Smooth muscle cell of the brain vasculature (primary cell): ENCODE results near the gene SSC5D.

Experiments
- DNase-seq: peaks from one replicate; pipeline ENCODE4 v3.0.0-alpha.2; 2012; ENCODE audit warnings: low read depth, low spot score

SSC5D gene

DNA sequence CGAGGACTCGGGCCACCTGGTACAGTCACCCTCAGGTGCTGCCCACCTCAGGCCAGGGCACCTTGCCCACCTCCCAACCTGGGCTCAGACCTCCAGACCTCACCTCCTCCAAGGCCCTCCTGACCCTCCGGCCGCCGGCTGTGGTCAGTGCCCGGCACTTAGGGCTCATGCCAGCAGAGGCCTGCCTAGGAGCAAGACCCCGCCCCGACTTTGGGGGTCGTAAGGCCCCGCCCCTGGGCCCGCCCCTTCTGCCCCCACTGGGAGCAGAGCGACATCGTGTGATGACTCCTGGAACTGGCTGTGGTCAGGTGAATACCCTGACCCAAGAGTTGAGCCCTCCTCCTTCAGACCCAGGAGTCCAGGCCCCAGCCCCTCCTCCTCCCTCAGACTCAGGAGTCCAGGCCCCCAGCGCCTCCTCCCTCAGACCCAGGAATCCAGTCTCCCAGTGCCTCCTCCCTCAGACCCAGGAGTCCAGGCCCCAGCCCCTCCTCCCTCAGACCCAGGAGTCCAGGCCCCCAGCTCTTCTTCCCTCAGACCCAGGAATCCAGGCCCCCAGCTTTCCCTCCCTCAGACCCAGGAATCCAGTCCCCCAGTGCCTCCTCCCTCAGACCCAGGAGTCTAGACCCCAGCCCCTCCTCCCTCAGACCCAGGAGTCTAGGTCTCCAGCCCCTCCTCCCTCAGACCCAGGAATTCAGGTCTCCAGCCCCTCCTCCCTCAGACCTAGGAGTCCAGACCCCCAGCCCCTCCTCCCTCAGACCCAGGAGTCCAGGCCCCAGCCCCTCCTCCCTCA, 48.9 kb downstream of the SSC5D start, which contains the start of gene SBK2:
SBK2 (minus strand) TSS at position 183 of the 790 bp plus-strand sequence. CDS start 839 bp downstream, outside the sequence.
- DNase-seq = no peak

- DNase-seq = no peak
These were observed 49.5 kb downstream of the SSC5D start for GRCh38 chr19:55537741-55538111.

- DNase-seq = no peak
These were observed 49.9 kb downstream of the SSC5D start for GRCh38 chr19:55538132-55538531.

DNA sequence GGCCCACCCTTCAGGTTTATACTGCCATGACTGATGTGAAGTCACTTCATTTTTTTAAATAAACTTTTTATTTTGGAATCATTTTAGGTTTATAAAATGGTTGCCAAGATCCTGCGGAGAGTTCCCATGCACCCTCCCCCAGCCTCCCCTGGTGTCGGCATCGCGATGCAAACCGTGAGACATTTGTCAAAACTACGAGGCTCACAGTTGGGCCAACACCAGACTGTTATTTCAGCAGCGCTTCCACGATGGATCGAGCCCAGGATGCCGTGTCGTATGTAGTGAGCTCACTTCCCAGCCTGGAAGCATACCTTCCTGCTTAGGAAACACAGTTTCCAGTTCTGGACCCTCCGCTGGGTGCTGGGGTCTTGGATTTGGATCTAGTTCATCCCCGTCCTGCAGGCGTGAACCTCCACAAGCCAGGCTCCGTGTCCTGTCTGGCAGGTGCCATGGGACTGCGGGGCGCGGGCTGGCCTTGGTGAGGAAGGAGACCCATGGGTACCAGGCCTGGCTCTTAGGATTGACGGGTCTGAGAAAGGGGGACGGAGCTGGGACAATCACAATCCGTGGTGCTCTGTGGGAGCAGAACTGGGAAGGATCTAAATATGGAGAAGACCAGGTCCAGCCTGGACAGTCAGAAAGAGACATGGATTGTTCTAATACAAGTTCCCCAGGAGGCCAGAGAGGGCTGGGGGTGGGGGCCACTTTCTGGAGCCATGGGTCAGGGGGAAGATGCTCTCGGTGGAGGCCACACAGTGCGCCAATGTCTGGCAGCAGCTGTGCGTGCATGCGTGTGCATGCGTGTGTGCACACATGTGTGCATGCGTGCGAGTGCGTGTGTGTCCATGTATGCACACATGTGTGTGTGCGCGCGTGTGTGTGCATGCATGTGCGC, 51.1 kb downstream of the SSC5D start:
- DNase-seq = no peak

GRCh38 chr19:55540619-55541018, 52.4 kb downstream of the SSC5D start:
- no peak for DNase-seq

DNA sequence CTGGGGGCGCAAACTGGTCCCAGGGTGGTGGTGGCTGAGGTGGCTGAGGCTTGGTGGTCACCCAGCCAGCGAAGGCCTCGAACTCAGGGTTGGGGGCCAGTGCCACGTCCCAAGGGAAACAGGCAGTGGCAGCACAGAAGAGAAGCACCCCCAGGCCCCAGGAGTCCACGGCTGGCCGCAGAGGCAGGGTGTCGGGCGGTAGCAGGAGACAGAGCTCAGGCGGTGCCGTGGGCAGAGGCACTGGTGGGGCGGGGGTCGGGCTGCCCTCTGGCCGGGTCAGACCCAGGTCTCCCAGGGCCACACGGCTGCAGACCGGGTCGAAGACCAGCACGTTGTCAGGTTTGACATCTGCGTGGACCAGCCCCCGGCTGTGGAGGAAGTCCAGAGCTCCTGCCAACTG, 52.9 kb downstream of the SSC5D start:
- no peak for DNase-seq

DNA sequence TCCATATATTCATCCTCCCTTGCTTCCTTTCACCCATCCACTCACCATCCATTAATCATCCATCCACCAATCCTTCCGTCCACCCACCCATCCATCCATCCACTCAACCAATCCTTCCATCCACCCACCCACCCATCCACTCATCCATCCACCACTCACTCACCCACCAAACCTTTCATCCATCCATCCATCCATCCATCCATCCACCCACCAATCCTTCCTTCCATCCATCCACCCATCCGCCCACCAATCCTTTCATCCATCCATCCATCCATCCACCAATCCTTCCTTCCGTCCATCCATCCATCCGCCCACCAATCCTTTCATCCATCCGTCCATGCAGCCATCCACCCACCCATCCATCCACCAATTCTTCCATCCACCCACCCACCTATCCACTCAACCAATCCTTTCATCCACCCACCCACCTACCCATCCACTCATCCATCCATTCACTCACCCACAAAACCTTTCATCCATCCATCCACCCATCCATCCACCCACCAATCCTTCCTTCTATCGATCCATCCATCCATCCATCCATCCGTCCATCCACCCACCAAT, 54.1 kb downstream of the SSC5D start:
- no peak for DNase-seq

DNA sequence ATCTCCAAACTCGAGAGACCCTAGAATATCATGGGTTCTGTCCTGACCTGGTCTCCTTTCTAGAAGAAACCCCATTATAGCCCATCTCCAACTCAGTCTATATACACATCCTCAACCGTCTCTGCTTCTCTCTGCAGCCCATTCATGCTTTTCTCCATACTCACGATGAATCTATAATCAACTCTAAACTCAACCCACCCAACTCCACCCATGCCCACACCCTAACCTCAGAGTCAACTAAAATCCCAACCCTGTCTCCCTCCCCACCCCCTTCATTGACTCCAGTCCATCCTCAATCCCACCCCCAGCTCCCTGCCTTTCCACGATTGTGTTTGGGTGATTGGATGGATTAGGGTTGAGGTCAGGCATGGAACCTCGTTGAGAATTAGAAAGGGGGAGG, 55.3 kb downstream of the SSC5D start:
- DNase-seq = no peak

GRCh38 chr19:55544014-55544413, 55.8 kb downstream of the SSC5D start:
- no peak for DNase-seq

DNA sequence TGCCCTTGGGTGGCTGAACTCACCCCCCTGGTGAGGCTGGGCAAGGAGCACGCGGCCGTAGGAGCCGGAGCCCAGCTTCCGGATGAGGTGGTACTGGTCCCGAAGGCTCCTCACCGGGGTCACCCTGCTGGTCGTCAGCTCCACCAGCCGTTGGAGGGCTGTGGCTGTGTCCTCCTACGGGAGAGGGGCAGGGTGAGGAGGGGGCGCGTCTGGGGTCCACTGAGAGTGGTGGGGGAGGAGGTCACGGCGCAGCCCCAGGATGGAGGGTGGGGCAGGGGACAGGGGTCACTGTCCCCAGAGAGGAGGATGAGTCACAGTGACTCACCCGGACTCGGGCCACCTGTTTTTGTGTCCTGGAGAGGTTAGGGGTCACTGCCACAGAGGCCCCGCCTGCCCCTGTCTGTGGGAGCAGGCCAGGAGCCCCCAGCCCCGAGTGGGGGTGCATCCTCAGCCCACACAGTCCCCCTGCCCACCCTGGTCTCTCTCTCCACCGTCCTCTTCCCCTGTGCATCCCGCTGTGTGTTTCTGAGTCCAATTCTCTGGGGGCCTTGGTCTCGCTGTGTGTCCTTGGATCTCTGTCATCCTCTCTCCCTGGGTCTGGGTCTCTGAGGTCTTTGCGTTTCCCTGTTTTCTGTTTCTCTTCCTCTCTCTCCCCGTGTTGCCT, 56.7 kb downstream of the SSC5D start:
- no peak for DNase-seq

DNA sequence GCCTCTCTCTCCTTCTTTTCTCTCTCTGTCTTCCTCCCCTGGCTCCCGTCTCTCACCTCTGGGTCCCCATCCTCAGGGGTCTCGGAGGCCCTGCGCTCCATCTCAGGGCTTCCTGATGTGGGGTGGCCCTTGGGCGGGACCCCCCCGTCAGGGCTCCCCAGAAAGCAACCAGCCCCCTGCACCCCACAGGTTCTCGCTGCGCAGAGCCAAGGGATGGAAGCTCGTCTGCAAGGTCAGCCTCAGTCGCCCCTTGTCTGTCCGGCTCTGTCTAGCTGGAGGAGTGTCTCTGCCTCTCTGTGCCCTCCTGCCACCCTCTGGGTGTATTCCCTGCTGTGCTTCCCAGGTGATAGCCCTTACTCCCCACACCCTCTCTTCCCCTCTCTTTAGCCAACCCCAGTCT, 57.2 kb downstream of the SSC5D start, which contains the start of gene SBK3:
SBK3 (minus strand) TSS at position 101 of the 400 bp plus-strand sequence; CDS start at position 101, 0 bp downstream.
- no peak for DNase-seq

DNA sequence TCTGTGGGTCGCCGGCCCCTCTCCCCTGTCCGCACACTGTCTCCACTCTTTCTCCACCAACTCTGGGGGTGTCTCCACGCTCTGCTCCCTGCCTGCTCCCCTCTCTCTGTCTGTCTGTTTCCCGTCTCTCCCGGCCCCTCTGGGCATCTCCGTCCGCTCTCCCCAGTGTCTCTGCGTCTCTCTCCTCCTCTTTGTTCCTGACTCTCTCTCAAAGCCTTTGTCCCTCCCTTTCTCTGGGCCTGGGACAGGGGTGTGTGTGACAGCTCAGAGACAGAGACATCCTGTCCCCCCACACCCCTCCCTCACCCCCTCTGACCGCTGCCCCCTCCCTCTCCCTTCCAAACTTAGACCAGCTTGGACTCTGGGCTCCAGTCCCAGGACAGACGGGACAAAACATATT, 57.8 kb downstream of the SSC5D start:
- no peak for DNase-seq

- DNase-seq = no peak
These were observed 58.8 kb downstream of the SSC5D start for GRCh38 chr19:55546822-55547614.

GRCh38 chr19:55549500-55550320, 61.5 kb downstream of the SSC5D start:
- peak; percentile 46 for DNase-seq

GRCh38 chr19:55550321-55550650, 62.0 kb downstream of the SSC5D start:
- no peak for DNase-seq

DNA sequence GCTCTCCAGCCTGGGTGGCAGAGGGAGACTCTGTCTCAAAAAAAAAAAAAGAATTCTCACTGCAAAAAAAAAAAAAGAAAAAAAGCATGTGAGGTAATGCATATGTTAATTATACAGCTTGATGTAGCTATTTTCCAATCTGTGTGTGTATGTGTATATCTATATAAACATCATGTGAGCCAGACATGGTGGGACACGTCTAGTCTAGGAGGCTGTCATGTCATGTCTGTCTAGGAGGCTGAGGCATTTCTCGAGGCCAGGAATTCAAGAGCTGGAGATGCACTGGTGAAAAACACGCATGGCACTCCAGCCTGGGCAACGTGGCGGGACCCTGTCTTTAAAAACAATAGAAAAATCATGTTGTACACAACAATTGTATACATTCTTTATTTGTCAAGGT, 64.0 kb downstream of the SSC5D start:
- DNase-seq = no peak

- DNase-seq = no peak
These were observed 64.4 kb downstream of the SSC5D start for GRCh38 chr19:55552620-55553019.

GRCh38 chr19:55553217-55554182, 65.3 kb downstream of the SSC5D start:
- no peak for DNase-seq

- no peak for DNase-seq
These were observed 66.1 kb downstream of the SSC5D start for GRCh38 chr19:55554302-55554701.
